GM12873 (cell line): Measurements from ENCODE around the gene TUBGCP6.

ENCODE experiments used
- CTCF ChIP-seq: IDR thresholded peaks from 2 replicates; pipeline ENCODE4 v1.5.1; 2012; ENCODE audit warnings: low read depth, mild to moderate bottlenecking, moderate library complexity, low read length, control low read depth; ENCODE audit not compliant: insufficient read depth; ENCODE audit errors: missing control alignments

Gene TUBGCP6

DNA sequence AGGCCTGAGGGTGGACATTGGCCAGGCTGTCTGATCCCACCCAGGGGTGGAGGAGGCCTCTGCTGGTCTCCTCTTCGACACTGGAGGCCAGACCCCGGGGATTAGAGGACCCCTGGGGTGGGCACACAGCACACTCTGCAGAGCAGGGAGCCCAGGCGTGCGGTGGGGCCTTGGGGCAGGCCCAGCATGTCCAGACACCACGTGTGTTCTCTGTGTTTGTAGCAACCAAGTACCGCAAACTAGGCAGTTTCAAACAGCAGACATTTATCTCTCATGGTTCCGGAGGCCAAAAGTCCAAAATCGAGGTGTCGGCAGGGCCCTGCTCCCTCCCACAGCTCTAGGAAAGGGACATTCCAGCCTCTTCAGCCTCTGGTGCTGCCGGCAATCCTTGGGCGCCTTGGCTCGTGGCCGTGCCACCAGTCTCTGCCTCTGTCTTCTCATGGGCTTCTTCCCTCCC lies 72.8 kb downstream of the TUBGCP6 start:
- no peak for TF ChIP-seq CTCF

- TF ChIP-seq CTCF: no peak
Observed at GRCh38 chr22:50171319-50171964, 73.4 kb downstream of the TUBGCP6 start.

- no peak for TF ChIP-seq CTCF
Observed at GRCh38 chr22:50170453-50171318, 74.1 kb downstream of the TUBGCP6 start, which contains the start of gene PANX2. PANX2 (plus strand) TSS chr22:50170731; CDS start chr22:50170731, 0 bp downstream.

- TF ChIP-seq CTCF: no peak
Observed at GRCh38 chr22:50169774-50170341, 75.0 kb downstream of the TUBGCP6 start.

GRCh38 chr22:50169181-50169759 lies 75.6 kb downstream of the TUBGCP6 start:
- TF ChIP-seq CTCF: no peak

GRCh38 chr22:50167689-50168489 lies 76.9 kb downstream of the TUBGCP6 start:
- TF ChIP-seq CTCF: no peak
